Testis (tissue), 2 donors: ENCODE measurements around the gene STX18.

ENCODE experiments used
- POLR2A ChIP-seq: fragments of 450-650 bp; IDR thresholded peaks from one replicate; pipeline ENCODE4 v1.6.1; 2017; ENCODE audit warnings: antibody characterized with exemption, mild to moderate bottlenecking, moderate library complexity
- TF ChIP-seq, protein P1 (sequence below), 3 experiments: fragments of 450-650 bp in 2 of 3; fragments of 200-600 bp in 1 of 3; sonication (generic) in 1 of 3; IDR thresholded peaks; one replicate each; pipeline ENCODE4 v1.5.1; 2016 to 2019; ENCODE audit warnings: antibody characterized with exemption in 3 of 3, mild to moderate bottlenecking in 2 of 3, moderate library complexity in 1 of 3

DNA sequence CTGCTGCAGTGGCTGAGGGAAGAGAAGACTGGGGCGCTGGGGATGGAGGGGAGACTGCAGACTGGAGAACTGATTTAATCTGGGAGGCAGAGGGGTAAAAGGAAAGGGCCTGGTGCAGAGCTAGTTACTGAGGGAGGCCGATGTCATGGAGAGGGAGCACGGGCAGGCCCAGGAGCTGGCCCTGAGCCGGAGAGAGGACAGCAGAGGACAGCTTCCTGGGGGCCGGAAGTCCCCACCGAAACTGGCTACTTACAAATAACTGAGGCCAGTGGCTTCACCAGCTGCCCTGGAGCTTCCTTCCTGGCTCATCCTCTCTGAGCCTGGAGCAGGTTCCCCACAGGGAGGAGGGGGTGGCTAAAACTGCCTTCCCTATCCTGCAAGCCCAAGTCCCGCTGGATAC lies 128.0 kb downstream of the STX18 start:
- TF ChIP-seq, protein P1, sequence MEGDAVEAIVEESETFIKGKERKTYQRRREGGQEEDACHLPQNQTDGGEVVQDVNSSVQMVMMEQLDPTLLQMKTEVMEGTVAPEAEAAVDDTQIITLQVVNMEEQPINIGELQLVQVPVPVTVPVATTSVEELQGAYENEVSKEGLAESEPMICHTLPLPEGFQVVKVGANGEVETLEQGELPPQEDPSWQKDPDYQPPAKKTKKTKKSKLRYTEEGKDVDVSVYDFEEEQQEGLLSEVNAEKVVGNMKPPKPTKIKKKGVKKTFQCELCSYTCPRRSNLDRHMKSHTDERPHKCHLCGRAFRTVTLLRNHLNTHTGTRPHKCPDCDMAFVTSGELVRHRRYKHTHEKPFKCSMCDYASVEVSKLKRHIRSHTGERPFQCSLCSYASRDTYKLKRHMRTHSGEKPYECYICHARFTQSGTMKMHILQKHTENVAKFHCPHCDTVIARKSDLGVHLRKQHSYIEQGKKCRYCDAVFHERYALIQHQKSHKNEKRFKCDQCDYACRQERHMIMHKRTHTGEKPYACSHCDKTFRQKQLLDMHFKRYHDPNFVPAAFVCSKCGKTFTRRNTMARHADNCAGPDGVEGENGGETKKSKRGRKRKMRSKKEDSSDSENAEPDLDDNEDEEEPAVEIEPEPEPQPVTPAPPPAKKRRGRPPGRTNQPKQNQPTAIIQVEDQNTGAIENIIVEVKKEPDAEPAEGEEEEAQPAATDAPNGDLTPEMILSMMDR (IDR thresholded peaks at IDR 0.05) = no peak
- no peak for TF ChIP-seq POLR2A
